HG02852 (cell line): ENCODE results near the gene SLCO2A1.
A peak's percentile ranks its signal among the peaks of the same experiment; 100 is the strongest.

ENCODE experiments used
- ATAC-seq: cut with Tn5 transposase; IDR thresholded peaks from one replicate; pipeline ENCODE4 v1.9.1; 2021; ENCODE audit warnings: mild to moderate bottlenecking, moderate library complexity; ENCODE audit not compliant: unreplicated experiment

Gene SLCO2A1

GRCh38 chr3:133935843-133936769 lies 93.6 kb downstream of the SLCO2A1 start:
- no peak for ATAC-seq

- no peak for ATAC-seq
Measured at GRCh38 chr3:133934996-133935842, 94.5 kb downstream of the SLCO2A1 start.

GRCh38 chr3:133934073-133934970 lies 95.4 kb downstream of the SLCO2A1 start:
- no peak for ATAC-seq

DNA sequence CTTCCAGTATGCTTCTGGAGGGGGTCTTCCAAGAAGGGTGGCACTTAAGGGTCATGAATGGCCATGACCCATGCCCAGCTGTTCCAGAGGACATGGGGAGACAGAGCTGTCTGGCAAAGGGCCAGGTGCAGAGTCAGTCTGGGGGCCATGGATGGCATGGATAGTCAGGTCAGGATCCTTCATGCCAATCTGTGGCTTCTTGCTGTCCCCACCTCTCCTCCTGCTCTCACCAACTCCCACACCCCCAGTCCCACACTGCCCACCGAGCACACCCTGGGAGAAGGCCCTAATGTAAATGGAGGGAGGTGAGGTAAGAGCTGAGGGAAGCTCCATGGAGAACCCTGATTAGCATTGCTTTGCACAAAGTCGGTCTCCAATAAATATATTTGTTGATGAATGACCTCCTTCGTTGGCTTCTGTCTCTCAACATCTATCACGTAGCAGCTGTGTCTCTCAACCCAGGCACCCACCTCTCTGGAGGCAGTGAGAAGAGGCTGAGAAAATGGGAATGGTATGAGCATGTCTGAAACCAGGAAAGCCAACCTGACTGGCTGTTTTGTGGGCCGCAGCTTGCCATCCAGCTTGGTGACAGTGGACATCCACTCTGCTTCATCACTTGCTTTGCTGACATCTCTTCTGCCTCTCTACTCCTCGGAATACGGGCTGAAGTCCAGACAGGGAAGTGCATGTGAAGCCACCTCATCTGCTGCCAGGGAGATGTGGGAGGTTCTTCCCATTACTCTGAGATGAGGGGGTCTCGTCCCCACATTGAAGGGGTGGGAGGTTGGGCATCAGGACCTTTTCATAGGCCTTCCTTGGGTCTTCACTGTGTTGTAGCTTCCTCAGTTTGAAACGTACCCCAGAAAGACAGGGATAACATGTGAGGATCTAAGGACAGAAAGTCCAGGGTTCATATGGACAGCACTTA lies 96.4 kb downstream of the SLCO2A1 start:
- ATAC-seq = no peak

- no peak for ATAC-seq
Measured at GRCh38 chr3:133932009-133932408, 97.7 kb downstream of the SLCO2A1 start.

- ATAC-seq = no peak
Measured at GRCh38 chr3:133931084-133931483, 98.6 kb downstream of the SLCO2A1 start.

GRCh38 chr3:133930341-133930933 lies 99.3 kb downstream of the SLCO2A1 start:
- ATAC-seq = no peak

GRCh38 chr3:133928903-133929607 lies 100.7 kb downstream of the SLCO2A1 start:
- no peak for ATAC-seq

DNA sequence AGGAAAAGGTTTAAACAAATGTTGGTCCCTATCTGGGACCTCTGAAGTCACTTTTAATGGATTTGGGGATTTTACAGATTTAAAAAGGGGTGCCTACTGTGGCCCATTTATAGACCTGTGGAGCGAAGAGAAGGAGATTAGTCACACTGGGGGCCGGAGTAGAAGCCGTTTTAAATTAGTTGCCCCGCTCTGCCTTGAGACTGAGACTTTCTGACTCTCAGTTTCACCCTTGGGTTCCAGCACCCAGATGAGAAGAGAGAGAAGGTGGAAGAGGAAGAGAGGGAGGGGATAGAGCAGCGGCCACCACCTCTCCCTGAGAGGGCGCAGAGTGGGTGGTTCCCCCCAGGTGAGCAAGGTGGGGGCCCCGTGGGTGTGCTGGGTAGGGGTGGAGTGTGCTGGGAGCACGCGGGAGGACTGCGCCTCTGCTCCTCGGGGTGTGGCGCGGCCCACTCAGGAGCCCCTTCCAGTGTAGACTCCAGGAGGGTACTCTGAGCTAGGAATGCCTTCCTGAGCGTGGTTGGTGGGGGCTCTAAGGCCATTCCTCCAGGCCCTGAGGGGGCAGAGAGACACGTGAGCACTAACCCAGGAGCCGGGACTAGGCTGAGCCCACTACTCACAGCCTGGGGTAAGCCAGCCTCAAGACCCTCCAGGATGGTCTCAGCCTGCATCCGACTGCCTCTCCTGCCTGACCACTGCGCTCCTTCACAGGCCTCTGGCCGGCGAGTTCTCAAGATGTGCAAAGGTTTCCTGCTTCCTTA lies 101.4 kb downstream of the SLCO2A1 start:
- ATAC-seq = no peak

- ATAC-seq = peak; percentile 68
Measured at GRCh38 chr3:133927540-133928066, 102.1 kb downstream of the SLCO2A1 start.

DNA sequence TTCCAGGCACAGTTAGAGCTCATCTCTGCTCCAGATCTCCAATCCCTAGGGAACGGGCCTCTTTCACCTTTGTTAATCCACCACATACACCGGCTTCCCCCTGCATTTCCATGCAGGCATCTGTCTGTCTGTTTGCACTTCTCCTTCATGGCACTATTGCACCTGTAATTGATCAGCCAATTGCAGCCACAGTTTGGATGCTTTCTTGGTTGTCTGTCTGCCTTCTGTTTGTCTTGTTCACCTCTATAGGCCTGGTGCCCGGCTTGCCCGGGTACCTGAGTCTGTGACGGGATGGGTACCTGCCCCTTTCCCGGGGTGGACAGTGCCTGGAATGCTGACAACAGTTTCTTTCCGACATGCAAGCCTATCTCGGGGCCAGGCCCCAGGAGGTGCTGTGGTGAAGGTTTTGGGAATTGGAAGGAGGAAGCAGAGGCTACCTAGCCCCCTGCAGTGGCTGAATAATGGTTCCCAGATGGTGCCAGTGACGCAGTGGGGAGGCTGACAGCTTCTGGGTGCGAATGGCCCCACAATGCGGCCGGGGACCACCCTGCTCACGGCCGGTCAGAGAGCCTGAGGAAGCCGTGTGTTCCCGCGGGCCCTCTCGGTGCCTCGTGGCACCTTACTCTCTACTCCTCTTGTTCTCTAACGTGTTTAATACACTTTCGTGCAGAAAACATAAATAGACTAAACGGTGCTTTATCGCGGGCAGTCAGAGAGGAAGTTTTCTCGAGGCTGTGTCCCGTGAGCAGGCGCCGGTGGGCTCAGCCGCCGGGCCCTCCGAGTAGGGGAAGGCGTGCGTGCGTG lies 102.8 kb downstream of the SLCO2A1 start:
- peak; percentile 18 for ATAC-seq

GRCh38 chr3:133925960-133926735 lies 103.6 kb downstream of the SLCO2A1 start:
- no peak for ATAC-seq

- ATAC-seq = no peak
Measured at GRCh38 chr3:133924041-133924440, 105.7 kb downstream of the SLCO2A1 start.

- ATAC-seq = no peak
Measured at GRCh38 chr3:133921592-133921991, 108.1 kb downstream of the SLCO2A1 start.

DNA sequence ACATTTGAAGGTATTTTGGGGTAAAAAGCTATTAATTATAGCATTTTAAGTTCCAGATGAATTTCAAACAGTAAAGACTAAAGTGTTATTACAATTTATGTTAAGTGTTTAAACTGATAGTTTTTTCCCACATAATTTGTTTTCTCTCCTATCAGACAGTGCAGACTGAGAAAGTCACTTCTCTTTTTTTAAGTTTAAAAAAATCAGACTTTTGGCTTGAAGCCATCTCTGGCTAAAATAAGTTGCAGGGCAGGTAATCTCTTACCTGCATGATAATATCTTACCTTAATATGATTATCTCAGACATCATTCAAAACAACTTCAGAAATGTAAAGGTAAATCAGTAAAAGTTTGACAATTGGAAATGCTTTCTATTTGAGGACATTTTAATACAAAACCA lies 112.6 kb downstream of the SLCO2A1 start:
- no peak for ATAC-seq
